Kidney epithelial cell (primary cell): Measurements from ENCODE around the gene DPYD. TPM values are rescaled to one million over a fixed set of nuclear protein-coding genes. Genes with fewer than 3 reads are reported as not detected.

Experiments
- DNase-seq: peaks from one replicate; pipeline ENCODE4 v3.0.0-alpha.2; 2010; ENCODE audit warnings: low read depth
- H3K27me3 ChIP-seq: 2 replicates; pipeline ENCODE4 v1.6.0; 2011; ENCODE audit warnings: low read length; ENCODE audit not compliant: control insufficient read depth, insufficient read depth
- H3K36me3 ChIP-seq: 2 replicates; pipeline ENCODE4 v1.5.1; 2011; ENCODE audit warnings: low read length; ENCODE audit not compliant: control insufficient read depth, insufficient read depth
- H3K4me3 ChIP-seq: 2 replicates; pipeline ENCODE4 v1.5.1; 2011; ENCODE audit warnings: low read depth, mild to moderate bottlenecking, control low read depth, low read length
- CTCF ChIP-seq: IDR thresholded peaks from 2 replicates; pipeline ENCODE4 v1.5.1; 2011; ENCODE audit warnings: mild to moderate bottlenecking, moderate library complexity, low read length, control low read depth, inconsistent platforms; ENCODE audit not compliant: insufficient read depth, poor library complexity, severe bottlenecking
- total RNA-seq: library from RNA; depleted of rRNA; stranded (reverse); fragments of >200 nt; gene quantifications from 2 replicates; pipeline ENCODE4 v1.2.3, GENCODE V29; 2015

Gene DPYD
- total RNA-seq, 1 donor from 2014 or later = 1.6 TPM

- no peak for DNase-seq
- H3K27me3 ChIP-seq = no peaks in the 10 kb centered on the region
- no peak overlapping the region for H3K4me3 ChIP-seq
- no peak for TF ChIP-seq CTCF
- no peaks in the 10 kb centered on the region for H3K36me3 ChIP-seq
Measured at GRCh38 chr1:97796711-97797110, 124.1 kb downstream of the DPYD start.

DNA sequence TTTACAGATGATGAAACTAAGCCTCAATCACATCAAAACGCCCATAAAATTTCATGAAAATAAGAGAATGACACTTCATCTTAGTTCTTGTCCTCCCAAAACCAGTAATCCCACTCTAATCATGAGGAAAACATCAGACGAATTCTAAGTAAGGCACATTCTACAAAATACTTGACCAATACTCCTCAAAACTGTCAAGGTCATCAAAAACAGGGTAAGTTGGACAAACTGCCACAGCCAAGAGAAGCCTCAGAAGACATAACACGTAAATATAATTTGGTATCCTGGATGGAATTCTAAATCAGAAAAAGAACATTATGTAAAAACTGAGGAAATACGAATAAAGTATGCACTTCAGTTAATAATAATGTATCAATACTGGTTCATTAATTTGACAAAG lies 128.2 kb downstream of the DPYD start:
- no peaks in the 10 kb centered on the region for H3K27me3 ChIP-seq
- H3K4me3 ChIP-seq = no peak overlapping the region
- H3K36me3 ChIP-seq = no peaks in the 10 kb centered on the region
- no peak for DNase-seq
- no peak for TF ChIP-seq CTCF

DNA sequence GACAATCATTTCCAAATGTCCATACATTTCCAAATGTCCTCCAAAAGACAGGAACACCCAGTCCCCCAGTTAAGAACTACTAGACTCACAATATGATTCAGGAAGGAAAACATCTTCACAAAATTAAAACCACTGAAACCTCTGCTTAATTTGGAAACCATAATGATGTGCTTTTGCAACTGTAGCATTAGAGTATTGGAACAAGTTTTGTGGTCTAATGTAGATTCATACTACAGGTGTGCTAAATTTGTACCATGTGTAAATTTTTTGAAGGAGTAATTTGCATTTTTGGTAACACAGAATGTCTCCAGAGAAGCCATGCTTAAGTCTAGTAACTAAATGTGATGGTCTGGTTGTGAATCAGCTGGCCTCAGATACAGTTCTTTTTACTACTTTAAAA lies 129.6 kb downstream of the DPYD start:
- no peak for TF ChIP-seq CTCF
- no peak overlapping the region for H3K4me3 ChIP-seq
- no peak for DNase-seq
- no peaks in the 10 kb centered on the region for H3K27me3 ChIP-seq
- H3K36me3 ChIP-seq = no peaks in the 10 kb centered on the region

- no peak for DNase-seq
- H3K27me3 ChIP-seq = no peaks in the 10 kb centered on the region
- no peaks in the 10 kb centered on the region for H3K36me3 ChIP-seq
- H3K4me3 ChIP-seq = no peak overlapping the region
- no peak for TF ChIP-seq CTCF
Measured at GRCh38 chr1:97787231-97787630, 133.6 kb downstream of the DPYD start.

DNA sequence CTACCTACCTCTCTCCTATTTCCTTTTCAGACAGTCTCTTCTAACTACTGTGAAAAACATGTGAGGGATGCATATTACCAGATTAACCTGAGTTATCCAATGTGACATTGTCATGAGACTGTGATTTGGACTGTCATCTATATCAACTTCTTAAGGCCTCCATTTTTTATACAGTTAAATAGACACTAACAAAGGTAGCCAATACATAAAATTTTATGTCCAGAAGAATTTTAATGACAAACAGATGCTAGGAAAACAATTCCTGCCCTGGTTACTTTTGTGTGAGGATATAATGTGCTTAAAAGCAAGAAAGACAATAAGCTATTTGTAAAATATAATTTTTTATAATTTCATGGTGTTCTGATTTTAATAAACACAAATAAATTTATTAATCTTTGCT lies 136.2 kb downstream of the DPYD start:
- Histone ChIP-seq H3K36me3 (no peaks in the 10 kb centered on the region), H3K4me3 (no peak overlapping the region), H3K27me3 (no peaks in the 10 kb centered on the region)
- DNase-seq = no peak
- TF ChIP-seq CTCF = no peak

GRCh38 chr1:97783751-97784150 lies 137.1 kb downstream of the DPYD start:
- Histone ChIP-seq H3K27me3 (no peaks in the 10 kb centered on the region), H3K4me3 (no peak overlapping the region), H3K36me3 (no peaks in the 10 kb centered on the region)
- no peak for DNase-seq
- no peak for TF ChIP-seq CTCF
